ENCODE results near the gene POLR2J3.
"Not testable (repeated sequence)": the region's sequence is repeated elsewhere in the genome, so short reads cannot be mapped to it uniquely, and the experiment has no call there.

DNA sequence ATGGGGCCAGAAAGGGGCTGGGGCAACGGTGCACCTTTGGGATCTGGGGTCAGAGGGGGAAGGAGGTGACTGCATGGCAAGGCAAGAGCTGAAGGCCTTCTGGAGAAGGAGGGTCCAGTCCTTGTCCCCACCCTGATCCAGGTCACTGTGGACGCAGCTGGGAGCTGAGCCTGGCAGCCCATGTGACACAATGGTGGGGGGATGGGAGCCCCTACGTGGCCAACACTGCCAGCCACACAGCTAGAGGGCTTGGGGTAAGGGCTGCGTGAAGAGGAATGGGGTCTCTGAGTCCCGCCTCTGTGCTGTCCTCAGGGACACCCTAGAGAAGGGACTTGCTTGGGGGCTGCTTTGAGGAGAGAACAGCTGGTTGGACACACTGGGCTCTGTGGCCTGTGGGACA, 9.3 kb upstream of the POLR2J3 start:
- TF ChIP-seq CTCF, POLR2A (IDR thresholded peaks at IDR 0.05): not testable (repeated sequence)
